GM20000 (cell line): Measurements from ENCODE around the gene GSTM5.
"Not testable (repeated sequence)": the region's sequence is repeated elsewhere in the genome, so short reads cannot be mapped to it uniquely, and the experiment has no call there.

ENCODE experiments used
- DNase-seq: peaks from one replicate; pipeline ENCODE4 v3.0.0; 2012; ENCODE audit warnings: low spot score
- CTCF ChIP-seq: IDR thresholded peaks from 2 replicates; pipeline ENCODE4 v1.5.1; 2012; ENCODE audit warnings: mild to moderate bottlenecking, control low read depth; ENCODE audit errors: extremely low read depth, missing control alignments

Gene GSTM5

GRCh38 chr1:109697066-109697465 is 15.0 kb upstream of the GSTM5 start:
- no peak for DNase-seq

GRCh38 chr1:109697861-109698260 is 14.2 kb upstream of the GSTM5 start:
- not testable (repeated sequence) for DNase-seq

More at GRCh38 chr1:109697066-109697465, 15.0 kb upstream of the GSTM5 start:
- TF ChIP-seq CTCF, result no peak

DNA sequence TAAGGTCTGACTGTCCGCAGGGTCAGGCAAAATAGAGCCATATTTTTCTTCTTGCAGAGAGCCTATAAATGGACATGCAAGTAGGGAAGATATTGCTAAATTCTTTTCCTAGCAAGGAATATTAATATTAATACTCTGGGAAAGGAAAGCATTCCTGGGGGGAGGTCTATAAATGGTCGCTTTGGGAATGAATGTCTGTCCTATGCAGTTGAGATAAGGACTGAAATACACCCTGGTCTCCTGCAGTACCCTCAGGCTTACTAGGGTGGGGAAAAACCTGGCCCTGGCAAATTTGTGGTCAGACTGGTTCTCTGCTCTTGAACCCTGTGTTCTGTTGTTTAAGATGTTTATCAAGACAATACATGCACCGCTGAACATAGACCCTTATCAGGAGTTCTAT is 9.1 kb upstream of the GSTM5 start:
- DNase-seq, result not testable (repeated sequence)

DNA sequence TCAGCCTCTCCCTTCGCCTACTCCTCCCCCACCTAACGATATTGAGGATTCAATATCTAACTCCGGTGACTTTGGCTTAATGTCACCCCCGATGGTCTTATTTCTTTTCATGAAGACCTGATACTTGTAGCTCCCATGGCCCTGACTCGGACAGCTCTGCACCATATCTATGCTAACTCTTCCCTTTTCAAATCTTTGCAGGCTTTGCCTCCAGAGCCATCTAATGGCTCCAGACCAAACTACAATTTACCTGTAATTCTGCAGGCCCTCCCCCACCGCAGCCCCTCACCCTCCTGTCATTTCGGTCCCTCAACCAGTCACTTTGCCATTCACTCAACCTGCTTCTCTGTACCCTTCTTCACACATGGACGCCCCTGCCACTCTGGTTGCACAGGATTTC is 7.9 kb upstream of the GSTM5 start:
- no peak for TF ChIP-seq CTCF
- no peak for DNase-seq

GRCh38 chr1:109705411-109705810 is 6.6 kb upstream of the GSTM5 start:
- DNase-seq, result no peak
- no peak for TF ChIP-seq CTCF

DNA sequence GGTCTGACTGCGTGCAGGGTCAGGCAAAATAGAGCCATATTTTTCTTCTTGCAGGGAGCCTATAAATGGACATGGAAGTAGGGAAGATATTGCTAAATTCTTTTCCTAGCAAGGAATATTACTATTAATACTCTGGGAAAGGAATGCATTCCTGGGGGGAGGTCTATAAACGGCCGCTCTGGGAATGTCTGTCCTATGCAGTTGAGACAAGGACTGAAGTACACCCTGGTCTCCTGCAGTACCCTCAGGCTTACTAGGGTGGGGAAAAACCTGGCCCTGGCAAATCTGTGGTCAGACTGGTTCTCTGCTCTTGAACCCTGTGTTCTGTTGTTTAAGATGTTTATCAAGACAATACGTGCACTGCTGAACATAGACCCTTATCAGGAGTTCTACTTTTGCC is 3.1 kb upstream of the GSTM5 start:
- not testable (repeated sequence) for DNase-seq

GRCh38 chr1:109709822-109710221 is 2.2 kb upstream of the GSTM5 start:
- DNase-seq, result not testable (repeated sequence)

- TF ChIP-seq CTCF, result no peak
- no peak for DNase-seq
These were observed 342 bp downstream of the GSTM5 start for GRCh38 chr1:109712321-109712864.

- TF ChIP-seq CTCF, result no peak
- DNase-seq, result no peak
These were observed 1.6 kb downstream of the GSTM5 start for GRCh38 chr1:109713636-109714035.
